ENCODE measurements around the gene CHCHD10.

DNA sequence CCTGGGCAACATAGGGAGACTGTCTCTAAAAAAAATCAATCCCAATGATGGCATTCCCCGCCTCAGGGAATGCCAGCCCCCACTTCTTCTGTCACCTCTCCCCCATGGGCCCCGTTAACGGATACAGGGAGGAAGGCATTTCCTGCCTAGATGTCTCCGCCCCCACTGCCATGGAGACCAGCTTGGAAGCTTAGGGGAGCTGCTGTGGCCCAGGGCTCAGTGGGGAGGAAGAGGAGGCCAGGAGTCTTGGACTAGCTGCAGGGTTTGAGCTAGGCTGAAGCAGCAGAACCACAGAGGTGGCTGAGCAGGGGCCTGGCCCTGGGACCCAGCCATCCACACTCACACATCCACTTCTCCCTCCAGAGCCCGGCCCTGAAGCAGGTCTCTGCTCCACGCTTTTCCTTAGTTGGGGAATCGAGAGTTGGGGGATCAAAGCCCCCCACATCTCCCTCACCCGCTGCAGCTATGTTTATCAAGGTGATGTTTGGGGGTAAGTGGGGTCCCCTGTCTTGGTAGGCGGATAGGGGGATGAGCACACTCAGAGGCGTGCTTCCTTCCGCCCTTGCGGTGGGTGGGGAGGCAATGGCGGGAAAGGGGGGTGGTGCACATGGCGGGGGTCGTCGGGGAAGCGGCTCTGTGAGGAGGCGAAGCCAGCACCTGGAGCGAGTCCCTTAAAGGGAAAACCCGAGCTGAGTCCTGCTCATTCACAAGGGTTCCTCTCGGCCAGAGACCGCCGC, 4.8 kb downstream of the CHCHD10 start, which contains the start of gene C22orf15:
- no peak for TF ChIP-seq CTCF (IDR thresholded peaks at IDR 0.05)
- no peak for TF ChIP-seq POLR2A (IDR thresholded peaks at IDR 0.05)

Data from adrenal gland (tissue), 5 donors.